Measurements from ENCODE around the gene WDR83. TPM values are rescaled to one million over a fixed set of nuclear protein-coding genes. Genes with fewer than 3 reads are reported as not detected.

WDR83 gene
- total RNA-seq, 1 donor from 2014 or later: 11.0 TPM

GRCh38 chr19:12695096-12695495, 28.5 kb downstream of the WDR83 start:
- H3K9me3 Mint-ChIP-seq: no peaks in the 10 kb centered on the region
- TF ChIP-seq EZH2 (IDR thresholded peaks at IDR 0.05) (no peak), EZH2phosphoT487 (IDR thresholded peaks at IDR 0.05) (no peak), CTCF (IDR thresholded peaks at IDR 0.05) (no peak)
- H3K27me3 ChIP-seq: no peaks in the 10 kb centered on the region
- no peak for DNase-seq (ENCODE audit: low spot score)
- H3K36me3 Mint-ChIP-seq: peaks cover 4% of the 10 kb centered on the region
- H3K4me3 ChIP-seq: no peak overlapping the region
- no peaks in the 10 kb centered on the region for H4K20me1 ChIP-seq (ENCODE audit: low read depth)
- peaks cover 2% of the 10 kb centered on the region for H3K27me3 Mint-ChIP-seq (ENCODE audit: insufficient read depth, low read depth)
- H3K27ac ChIP-seq: no peak overlapping the region
- peaks cover 32% of the 10 kb centered on the region for H3F3A ChIP-seq (ENCODE audit: low read depth)
- H3K79me2 ChIP-seq (ENCODE audit: low read depth): no peaks in the 10 kb centered on the region
- H3K36me3 ChIP-seq: no peaks in the 10 kb centered on the region
- H3K4me2 ChIP-seq: no peak overlapping the region
- H2AFZ ChIP-seq (replicated peaks): no peak overlapping the region
- peaks cover 7% of the 10 kb centered on the region for H3K4me1 ChIP-seq
- H3K9me3 ChIP-seq (ENCODE audit: low read depth): no peaks in the 10 kb centered on the region
- no peak overlapping the region for H3K9ac ChIP-seq
- H3K27ac Mint-ChIP-seq: no peak overlapping the region
- H3K4me3 Mint-ChIP-seq: peak overlapping the region; percentile 75
- H3K4me1 Mint-ChIP-seq: peaks cover 7% of the 10 kb centered on the region

- no peaks in the 10 kb centered on the region for H3K27me3 ChIP-seq
- peak overlapping the region; percentile 82 for H3K4me3 ChIP-seq
- H4K20me1 ChIP-seq (ENCODE audit: low read depth): no peaks in the 10 kb centered on the region
- peak overlapping the region; percentile 64 for H3K9ac ChIP-seq
- peaks cover 4% of the 10 kb centered on the region for H3K36me3 Mint-ChIP-seq
- H3K4me1 Mint-ChIP-seq: peaks cover 7% of the 10 kb centered on the region
- TF ChIP-seq EZH2 (IDR thresholded peaks at IDR 0.05) (no peak), EZH2phosphoT487 (IDR thresholded peaks at IDR 0.05) (no peak), CTCF (IDR thresholded peaks at IDR 0.05) (no peak)
- H3K36me3 ChIP-seq: no peaks in the 10 kb centered on the region
- DNase-seq (ENCODE audit: low spot score): no peak
- H2AFZ ChIP-seq (replicated peaks): no peak overlapping the region
- H3K9me3 ChIP-seq (ENCODE audit: low read depth): no peaks in the 10 kb centered on the region
- H3K4me3 Mint-ChIP-seq: peak overlapping the region; percentile 87
- H3K4me2 ChIP-seq: peak overlapping the region; percentile 84
- H3K4me1 ChIP-seq: peaks cover 7% of the 10 kb centered on the region
- H3K27ac Mint-ChIP-seq: no peak overlapping the region
- H3K27ac ChIP-seq: no peak overlapping the region
- peaks cover 2% of the 10 kb centered on the region for H3K27me3 Mint-ChIP-seq (ENCODE audit: insufficient read depth, low read depth)
- H3K79me2 ChIP-seq (ENCODE audit: low read depth): no peaks in the 10 kb centered on the region
- H3F3A ChIP-seq (ENCODE audit: low read depth): peaks cover 32% of the 10 kb centered on the region
- no peaks in the 10 kb centered on the region for H3K9me3 Mint-ChIP-seq
Observed at GRCh38 chr19:12695514-12695913, 28.9 kb downstream of the WDR83 start.

GRCh38 chr19:12695997-12696365, 29.4 kb downstream of the WDR83 start:
- Mint-ChIP-seq H3K36me3 (peaks cover 4% of the 10 kb centered on the region), H3K9me3 (no peaks in the 10 kb centered on the region), H3K4me1 (peaks cover 7% of the 10 kb centered on the region), H3K27ac (no peak overlapping the region), H3K4me3 (peak overlapping the region; percentile 94), H3K27me3 (ENCODE audit: insufficient read depth, low read depth) (peaks cover 2% of the 10 kb centered on the region)
- no peak for DNase-seq (ENCODE audit: low spot score)
- Histone ChIP-seq H3K27ac (no peak overlapping the region), H2AFZ (replicated peaks) (peak overlapping the region; percentile 58), H3K79me2 (ENCODE audit: low read depth) (no peaks in the 10 kb centered on the region), H4K20me1 (ENCODE audit: low read depth) (no peaks in the 10 kb centered on the region), H3K4me1 (peaks cover 7% of the 10 kb centered on the region), H3K4me2 (peak overlapping the region; percentile 84), H3K9ac (peak overlapping the region; percentile 64), H3K9me3 (ENCODE audit: low read depth) (no peaks in the 10 kb centered on the region), H3F3A (ENCODE audit: low read depth) (peaks cover 36% of the 10 kb centered on the region), H3K27me3 (no peaks in the 10 kb centered on the region), H3K36me3 (no peaks in the 10 kb centered on the region), H3K4me3 (peak overlapping the region; percentile 82)
- TF ChIP-seq CTCF (IDR thresholded peaks at IDR 0.05): no peak
- TF ChIP-seq EZH2phosphoT487 (IDR thresholded peaks at IDR 0.05): no peak
- TF ChIP-seq EZH2 (IDR thresholded peaks at IDR 0.05): no peak
